Islet precursor cell (in vitro differentiated cells): ENCODE measurements around the gene NALCN.
"Not testable (repeated sequence)": the region's sequence is repeated elsewhere in the genome, so short reads cannot be mapped to it uniquely, and the experiment has no call there.

Experiments
- DNase-seq: peaks from one replicate; pipeline ENCODE4 v3.0.0-alpha.2; 2018

Gene NALCN

GRCh38 chr13:101331731-101332130, 84.6 kb downstream of the NALCN start:
- DNase-seq, result no peak

GRCh38 chr13:101327871-101328270, 88.4 kb downstream of the NALCN start:
- no peak for DNase-seq

- DNase-seq, result no peak
Observed at GRCh38 chr13:101326710-101327109, 89.6 kb downstream of the NALCN start.

- no peak for DNase-seq
Observed at GRCh38 chr13:101325423-101325822, 90.9 kb downstream of the NALCN start.

- DNase-seq, result no peak
Observed at GRCh38 chr13:101323601-101324000, 92.7 kb downstream of the NALCN start.

GRCh38 chr13:101317986-101318523, 98.3 kb downstream of the NALCN start:
- no peak for DNase-seq

- DNase-seq, result not testable (repeated sequence)
Observed at GRCh38 chr13:101313479-101313878, 102.8 kb downstream of the NALCN start.

- DNase-seq, result no peak
Observed at GRCh38 chr13:101309014-101309619, 107.2 kb downstream of the NALCN start.

GRCh38 chr13:101308247-101309013, 107.9 kb downstream of the NALCN start:
- no peak for DNase-seq

- DNase-seq, result no peak
Observed at GRCh38 chr13:101307181-101307701, 109.1 kb downstream of the NALCN start.

GRCh38 chr13:101306773-101307172, 109.5 kb downstream of the NALCN start:
- DNase-seq, result no peak

- DNase-seq, result peak; percentile 80
Observed at GRCh38 chr13:101305981-101306411, 110.3 kb downstream of the NALCN start.

- no peak for DNase-seq
Observed at GRCh38 chr13:101303521-101303920, 112.8 kb downstream of the NALCN start.

- no peak for DNase-seq
Observed at GRCh38 chr13:101301053-101301452, 115.3 kb downstream of the NALCN start.

- DNase-seq, result no peak
Observed at GRCh38 chr13:101300531-101300930, 115.8 kb downstream of the NALCN start.

- no peak for DNase-seq
Observed at GRCh38 chr13:101298517-101298916, 117.8 kb downstream of the NALCN start.

- no peak for DNase-seq
Observed at GRCh38 chr13:101297794-101298193, 118.5 kb downstream of the NALCN start.

GRCh38 chr13:101292711-101293110, 123.6 kb downstream of the NALCN start:
- no peak for DNase-seq

GRCh38 chr13:101291646-101292515, 124.4 kb downstream of the NALCN start:
- no peak for DNase-seq

GRCh38 chr13:101291206-101291605, 125.1 kb downstream of the NALCN start:
- no peak for DNase-seq

GRCh38 chr13:101289764-101290163, 126.5 kb downstream of the NALCN start:
- DNase-seq, result peak; percentile 77

GRCh38 chr13:101283782-101284181, 132.5 kb downstream of the NALCN start:
- DNase-seq, result no peak

GRCh38 chr13:101272886-101273285, 143.4 kb downstream of the NALCN start:
- DNase-seq, result no peak
